HUES48 (cell line): ENCODE measurements around the gene DIP2C.
"Not testable (repeated sequence)": the region's sequence is repeated elsewhere in the genome, so short reads cannot be mapped to it uniquely, and the experiment has no call there.

ENCODE experiments used
- H3K27ac ChIP-seq: one replicate; pipeline ENCODE4 v1.7.0; 2013; ENCODE audit warnings: low read depth, low read length, inconsistent platforms
- H3K27me3 ChIP-seq: 2 replicates; pipeline ENCODE4 v1.6.1; 2013; ENCODE audit warnings: mild to moderate bottlenecking, low read length; ENCODE audit not compliant: control insufficient read depth, insufficient read depth
- H3K36me3 ChIP-seq: 2 replicates; pipeline ENCODE4 v1.6.1; 2013; ENCODE audit warnings: low read length; ENCODE audit not compliant: control insufficient read depth, insufficient read depth
- H3K4me1 ChIP-seq: 2 replicates; pipeline ENCODE4 v1.6.1; 2013; ENCODE audit warnings: mild to moderate bottlenecking, low read length; ENCODE audit not compliant: control insufficient read depth, insufficient read depth
- H3K4me3 ChIP-seq: 2 replicates; pipeline ENCODE4 v1.5.1; 2013; ENCODE audit warnings: mild to moderate bottlenecking, low read depth, low read length
- H3K9ac ChIP-seq: 2 replicates; pipeline ENCODE4 v1.6.1; 2013; ENCODE audit warnings: mild to moderate bottlenecking, low read depth, low read length, moderate library complexity
- H3K9me3 ChIP-seq: 2 replicates; pipeline ENCODE4 v1.6.1; 2013; ENCODE audit warnings: low read length; ENCODE audit not compliant: control insufficient read depth, insufficient read depth

DIP2C gene

GRCh38 chr10:632807-633177 is 56.7 kb downstream of the DIP2C start:
- H3K9ac ChIP-seq, H3K36me3 ChIP-seq, H3K27me3 ChIP-seq, H3K9me3 ChIP-seq, H3K4me1 ChIP-seq, H3K4me3 ChIP-seq, H3K27ac ChIP-seq: not testable (repeated sequence)

- H3K36me3 ChIP-seq, H3K27me3 ChIP-seq, H3K4me1 ChIP-seq, H3K9me3 ChIP-seq, H3K9ac ChIP-seq, H3K27ac ChIP-seq, H3K4me3 ChIP-seq: not testable (repeated sequence)
Measured at GRCh38 chr10:632155-632806, 57.2 kb downstream of the DIP2C start.

- no peaks in the 10 kb centered on the region for H3K9me3 ChIP-seq
- peaks cover 4% of the 10 kb centered on the region; the same call in 1 of the 2 replicates for H3K4me1 ChIP-seq
- no peaks in the 10 kb centered on the region for H3K27me3 ChIP-seq
Measured at GRCh38 chr10:631266-631665, 58.2 kb downstream of the DIP2C start.

GRCh38 chr10:630581-631073 is 58.8 kb downstream of the DIP2C start:
- no peak overlapping the region for H3K9ac ChIP-seq

More at GRCh38 chr10:631266-631665, 58.2 kb downstream of the DIP2C start:
- H3K27ac ChIP-seq: no peak overlapping the region
- H3K4me3 ChIP-seq: no peak overlapping the region
- no peak overlapping the region for H3K9ac ChIP-seq
- no peaks in the 10 kb centered on the region for H3K36me3 ChIP-seq

GRCh38 chr10:629186-629998 is 60.1 kb downstream of the DIP2C start:
- peaks cover 22% of the 10 kb centered on the region for H3K4me1 ChIP-seq

More at GRCh38 chr10:630581-631073, 58.8 kb downstream of the DIP2C start:
- H3K27ac ChIP-seq: no peak overlapping the region
- H3K36me3 ChIP-seq: no peaks in the 10 kb centered on the region
- H3K4me1 ChIP-seq: peaks cover 10% of the 10 kb centered on the region; the same call in 1 of the 2 replicates
- H3K27me3 ChIP-seq: no peaks in the 10 kb centered on the region
- H3K4me3 ChIP-seq: no peak overlapping the region
- no peaks in the 10 kb centered on the region for H3K9me3 ChIP-seq

GRCh38 chr10:628386-629045 is 61.0 kb downstream of the DIP2C start:
- no peak overlapping the region for H3K27ac ChIP-seq
- H3K4me1 ChIP-seq: peaks cover 29% of the 10 kb centered on the region

More at GRCh38 chr10:629186-629998, 60.1 kb downstream of the DIP2C start:
- Histone ChIP-seq H3K27me3 (no peaks in the 10 kb centered on the region), H3K9ac (no peak overlapping the region), H3K36me3 (no peaks in the 10 kb centered on the region), H3K27ac (no peak overlapping the region), H3K4me3 (no peak overlapping the region), H3K9me3 (no peaks in the 10 kb centered on the region)

GRCh38 chr10:627032-627992 is 62.2 kb downstream of the DIP2C start:
- H3K4me3 ChIP-seq: no peak overlapping the region
- H3K9me3 ChIP-seq: no peaks in the 10 kb centered on the region
- peaks cover 32% of the 10 kb centered on the region for H3K4me1 ChIP-seq
- H3K36me3 ChIP-seq: no peaks in the 10 kb centered on the region
- H3K27ac ChIP-seq: no peak overlapping the region
- no peak overlapping the region for H3K9ac ChIP-seq
- H3K27me3 ChIP-seq: no peaks in the 10 kb centered on the region

More at GRCh38 chr10:628386-629045, 61.0 kb downstream of the DIP2C start:
- Histone ChIP-seq H3K4me3 (no peak overlapping the region), H3K27me3 (no peaks in the 10 kb centered on the region), H3K9me3 (no peaks in the 10 kb centered on the region), H3K36me3 (no peaks in the 10 kb centered on the region), H3K9ac (no peak overlapping the region)

- Histone ChIP-seq H3K4me3 (no peak overlapping the region), H3K27ac (peak overlapping the region; percentile 82), H3K36me3 (no peaks in the 10 kb centered on the region), H3K9ac (no peak overlapping the region), H3K9me3 (no peaks in the 10 kb centered on the region), H3K27me3 (no peaks in the 10 kb centered on the region), H3K4me1 (peaks cover 32% of the 10 kb centered on the region)
Measured at GRCh38 chr10:625751-626711, 63.4 kb downstream of the DIP2C start.

GRCh38 chr10:625333-625696 is 64.2 kb downstream of the DIP2C start:
- peak overlapping the region; percentile 82 for H3K27ac ChIP-seq
- H3K36me3 ChIP-seq: no peaks in the 10 kb centered on the region
- no peaks in the 10 kb centered on the region for H3K9me3 ChIP-seq
- peaks cover 32% of the 10 kb centered on the region for H3K4me1 ChIP-seq
- no peak overlapping the region for H3K4me3 ChIP-seq
- no peaks in the 10 kb centered on the region for H3K27me3 ChIP-seq
- no peak overlapping the region for H3K9ac ChIP-seq
